ENCODE measurements around the gene RMRP. TPM values are rescaled to one million over a fixed set of nuclear protein-coding genes. Genes with fewer than 3 reads are reported as not detected.

Gene RMRP
- total and polyA plus RNA-seq, 9 of the 15 experiments (the other 6 are each of a cell fraction or from before 2014, with no cell fraction given) = 75.7 to 89,974 (median 13,378) TPM; not detected in 3

DNA sequence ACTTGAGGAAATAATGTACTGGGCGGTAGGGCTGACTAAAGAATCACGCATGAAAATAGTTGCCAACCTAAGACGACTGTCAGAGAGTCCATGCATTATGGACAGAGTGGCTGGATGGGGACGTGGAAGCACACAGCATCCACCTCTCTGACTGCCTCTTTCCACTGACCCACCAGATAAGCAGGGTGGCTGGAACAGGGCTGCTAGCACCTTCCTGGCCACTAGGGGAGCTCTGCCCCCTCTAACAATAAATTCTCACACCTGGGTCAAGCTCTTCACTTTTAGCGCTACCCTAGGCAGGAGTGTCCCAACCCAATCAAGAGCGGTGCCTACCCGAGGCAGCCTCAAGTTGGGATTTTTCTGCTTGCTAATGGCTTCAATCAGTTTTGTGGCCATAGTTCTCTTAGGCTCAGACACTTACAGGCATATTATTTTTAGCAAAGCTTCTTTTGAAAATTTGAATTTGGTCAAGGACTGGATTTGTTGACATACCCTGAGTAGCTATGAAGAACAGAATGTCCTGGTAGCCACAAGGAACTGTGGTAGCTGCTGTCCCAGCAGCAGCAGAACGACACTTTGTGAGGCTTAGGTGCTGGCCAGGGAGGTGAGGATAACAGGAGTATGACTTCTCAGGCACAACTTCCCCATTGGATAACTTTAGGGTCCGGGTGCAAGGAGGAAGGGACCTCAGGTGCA lies 38.8 kb upstream of the RMRP start (continued):
- TF ChIP-seq, protein P1, sequence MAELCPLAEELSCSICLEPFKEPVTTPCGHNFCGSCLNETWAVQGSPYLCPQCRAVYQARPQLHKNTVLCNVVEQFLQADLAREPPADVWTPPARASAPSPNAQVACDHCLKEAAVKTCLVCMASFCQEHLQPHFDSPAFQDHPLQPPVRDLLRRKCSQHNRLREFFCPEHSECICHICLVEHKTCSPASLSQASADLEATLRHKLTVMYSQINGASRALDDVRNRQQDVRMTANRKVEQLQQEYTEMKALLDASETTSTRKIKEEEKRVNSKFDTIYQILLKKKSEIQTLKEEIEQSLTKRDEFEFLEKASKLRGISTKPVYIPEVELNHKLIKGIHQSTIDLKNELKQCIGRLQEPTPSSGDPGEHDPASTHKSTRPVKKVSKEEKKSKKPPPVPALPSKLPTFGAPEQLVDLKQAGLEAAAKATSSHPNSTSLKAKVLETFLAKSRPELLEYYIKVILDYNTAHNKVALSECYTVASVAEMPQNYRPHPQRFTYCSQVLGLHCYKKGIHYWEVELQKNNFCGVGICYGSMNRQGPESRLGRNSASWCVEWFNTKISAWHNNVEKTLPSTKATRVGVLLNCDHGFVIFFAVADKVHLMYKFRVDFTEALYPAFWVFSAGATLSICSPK (IDR thresholded peaks at IDR 0.05; ENCODE audit: borderline replicate concordance) = no peak
- no peak for TF ChIP-seq ZNF583 (CRISPR knock-in tag; IDR thresholded peaks at IDR 0.05)
- 0 out of 4 replicates have a peak, but pooled peaks of 1 of the 2 experiments have one; percentile 21 for TF ChIP-seq RCOR1 (IDR thresholded peaks at IDR 0.05; ENCODE audit: borderline replicate concordance in 1 of 2, low read depth in 2 of 2, low read length in 2 of 2)
- TF ChIP-seq RAD21 (CRISPR knock-in tag; conservative IDR thresholded peaks at IDR 0.05 in 1 of 2, IDR thresholded peaks at IDR 0.05 in 1 of 2) = peak in 1 of 2 experiments; percentile 40; a peak in 2 of 4 replicates
- no peak for TF ChIP-seq CREBBP (IDR thresholded peaks at IDR 0.05; ENCODE audit: low read depth, low read length)
- peak; percentile 35; the same call in 1 of the 2 replicates for TF ChIP-seq CTBP1 (IDR thresholded peaks at IDR 0.05; ENCODE audit: borderline replicate concordance)

DNA sequence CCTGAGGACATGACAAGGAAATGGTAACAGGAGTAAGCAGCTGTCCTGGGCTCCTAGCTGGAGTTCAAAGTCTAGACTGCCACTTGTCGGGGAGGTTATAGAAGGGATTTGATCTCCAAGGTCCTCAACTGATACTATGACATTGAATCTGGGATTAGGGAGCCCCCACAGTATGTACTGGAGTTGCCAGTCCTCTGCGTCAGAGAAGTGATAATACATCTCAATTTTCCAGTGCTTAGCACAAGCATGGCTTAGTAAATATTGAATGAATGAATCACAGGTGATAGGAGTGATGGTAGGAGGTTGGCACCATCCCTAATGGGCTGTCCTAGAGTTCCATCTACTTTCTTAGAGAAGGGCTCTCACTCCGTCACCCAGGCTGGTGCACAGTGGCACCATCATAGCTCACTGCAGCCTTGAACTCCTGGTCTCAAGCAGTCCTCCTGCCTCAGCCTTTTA lies 38.2 kb upstream of the RMRP start:
- H3K9me3 ChIP-seq (replicated peaks; ENCODE audit: control insufficient read depth, insufficient read depth, low read depth, low read length) = no peaks in the 10 kb centered on the region
- intact Hi-C loops (cut with micrococcal nuclease) (loop anchor here (2.0 to 5.0 kb wide), 2 partner anchors 33 to 39 kb away; partner anchors contain the start of genes CCDC107 and RMRP), in situ Hi-C loops (cut with MboI) (no loop called here)
- ChIA-PET POLR2A (interaction anchor here (0.6 to 1.9 kb wide), 8 partner anchors 10 to 36 kb away, joined by 3 to 8 read pairs (median 3); partner anchors contain the start of genes CREB3 and TLN1), CTCF (ENCODE audit: low intra/inter-chr PET ratio) (no interaction called here)
- no peak for FAIRE-seq
- no peaks in the 10 kb centered on the region for H3K9me1 ChIP-seq (ENCODE audit: control insufficient read depth, insufficient read depth, low read length)
- H3K79me2 ChIP-seq (ENCODE audit: control insufficient read depth, insufficient read depth, low read length) = no peaks in the 10 kb centered on the region
- H3K36me3 ChIP-seq (ENCODE audit: control insufficient read depth, insufficient read depth, low read length) = peaks cover 53% of the 10 kb centered on the region
- peaks cover 4% of the 10 kb centered on the region in 2 experiments; a peak in 4 of 5 replicates for H3K4me1 ChIP-seq (replicated peaks in 1 of 2; ENCODE audit: control insufficient read depth in 2 of 2, insufficient read depth in 2 of 2, low read length in 2 of 2)
- WGBS (ENCODE audit: insufficient coverage, low coverage, missing lambda C conversion rate) = 100% methylated on average over 3 of the region's 3 CpGs
- H3K4me3 ChIP-seq = no peak overlapping the region
- TF ChIP-seq IRF2 (CRISPR knock-in tag; IDR thresholded peaks at IDR 0.05) (no peak), CBX1 (IDR thresholded peaks at IDR 0.05; ENCODE audit: low read depth) (no peak), POLR2A (conservative IDR thresholded peaks at IDR 0.05) (peak; percentile 42; the same call in 1 of the 2 replicates)
- TF ChIP-seq, protein P2, sequence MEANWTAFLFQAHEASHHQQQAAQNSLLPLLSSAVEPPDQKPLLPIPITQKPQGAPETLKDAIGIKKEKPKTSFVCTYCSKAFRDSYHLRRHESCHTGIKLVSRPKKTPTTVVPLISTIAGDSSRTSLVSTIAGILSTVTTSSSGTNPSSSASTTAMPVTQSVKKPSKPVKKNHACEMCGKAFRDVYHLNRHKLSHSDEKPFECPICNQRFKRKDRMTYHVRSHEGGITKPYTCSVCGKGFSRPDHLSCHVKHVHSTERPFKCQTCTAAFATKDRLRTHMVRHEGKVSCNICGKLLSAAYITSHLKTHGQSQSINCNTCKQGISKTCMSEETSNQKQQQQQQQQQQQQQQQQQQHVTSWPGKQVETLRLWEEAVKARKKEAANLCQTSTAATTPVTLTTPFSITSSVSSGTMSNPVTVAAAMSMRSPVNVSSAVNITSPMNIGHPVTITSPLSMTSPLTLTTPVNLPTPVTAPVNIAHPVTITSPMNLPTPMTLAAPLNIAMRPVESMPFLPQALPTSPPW (CRISPR knock-in tag; IDR thresholded peaks at IDR 0.05) = no peak
- H2AFZ ChIP-seq (ENCODE audit: low read depth, low read length) = no peak overlapping the region
- BruUV-seq (replicated peaks) = no TSS peak
- no peaks in the 10 kb centered on the region for H3K27me3 ChIP-seq (ENCODE audit: control insufficient read depth in 2 of 2, insufficient read depth in 2 of 2, low read length in 2 of 2)
- H3K4me2 ChIP-seq (ENCODE audit: insufficient read depth, low read length) = no peak overlapping the region
- no peak for ATAC-seq
- no peaks in the 10 kb centered on the region for H4K20me1 ChIP-seq (replicated peaks; ENCODE audit: control insufficient read depth, insufficient read depth, low read length)
- H3K27ac ChIP-seq (ENCODE audit: extremely low read depth, low read depth, low read length) = no peak overlapping the region
- no peak overlapping the region for H3K9ac ChIP-seq (ENCODE audit: insufficient read depth in 1 of 2, low read depth in 2 of 2, low read length in 2 of 2)
- DNase-seq (ENCODE audit: extremely low read depth in 1 of 4, low spot score in 3 of 4) = no peak
